ENCODE data around the gene WEE2.
"Not testable (repeated sequence)": the region's sequence is repeated elsewhere in the genome, so short reads cannot be mapped to it uniquely, and the experiment has no call there.

WEE2 gene

GRCh38 chr7:141715018-141715417, 6.9 kb downstream of the WEE2 start:
- ATAC-seq: no peak

- no peak for ATAC-seq
Measured at GRCh38 chr7:141715794-141716689, 7.9 kb downstream of the WEE2 start.

DNA sequence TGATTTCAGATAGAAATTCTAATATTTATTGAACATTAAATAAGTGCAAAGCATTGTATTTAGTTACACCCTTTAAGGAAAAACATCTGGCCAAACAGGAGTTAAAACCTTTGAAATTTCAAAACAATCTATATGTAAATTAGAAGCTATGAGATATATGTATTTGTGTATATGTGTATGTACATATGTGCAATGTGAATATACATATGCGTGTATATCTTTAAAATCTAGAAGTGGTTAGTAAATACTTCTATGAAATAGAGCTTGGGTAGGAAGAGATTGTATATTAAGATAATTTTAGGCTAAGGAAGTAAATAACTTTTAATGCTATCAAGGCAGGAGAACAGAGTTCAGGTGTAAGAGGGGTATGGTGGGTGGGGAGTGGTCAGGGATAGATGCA, 9.3 kb downstream of the WEE2 start:
- no peak for ATAC-seq

DNA sequence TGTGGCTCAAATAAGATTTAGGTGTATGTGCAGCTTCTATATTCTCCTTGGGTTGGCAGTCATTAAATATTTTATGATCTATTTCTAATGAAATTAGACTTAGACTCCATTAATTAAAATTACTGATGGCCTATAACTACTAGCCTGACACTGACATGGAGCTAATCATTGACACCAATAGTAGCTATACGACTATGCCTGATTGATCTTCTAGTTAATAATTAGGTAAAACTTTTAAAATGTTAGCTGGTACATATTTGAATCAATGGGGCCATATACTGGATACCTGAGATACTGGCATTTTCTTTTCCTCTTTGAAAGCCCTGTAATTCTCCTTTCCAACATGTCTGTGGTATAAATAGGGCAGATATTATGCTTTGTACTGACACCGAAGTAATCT, 14.4 kb downstream of the WEE2 start:
- no peak for ATAC-seq

- no peak for ATAC-seq
Measured at GRCh38 chr7:141729020-141729419, 20.9 kb downstream of the WEE2 start.

DNA sequence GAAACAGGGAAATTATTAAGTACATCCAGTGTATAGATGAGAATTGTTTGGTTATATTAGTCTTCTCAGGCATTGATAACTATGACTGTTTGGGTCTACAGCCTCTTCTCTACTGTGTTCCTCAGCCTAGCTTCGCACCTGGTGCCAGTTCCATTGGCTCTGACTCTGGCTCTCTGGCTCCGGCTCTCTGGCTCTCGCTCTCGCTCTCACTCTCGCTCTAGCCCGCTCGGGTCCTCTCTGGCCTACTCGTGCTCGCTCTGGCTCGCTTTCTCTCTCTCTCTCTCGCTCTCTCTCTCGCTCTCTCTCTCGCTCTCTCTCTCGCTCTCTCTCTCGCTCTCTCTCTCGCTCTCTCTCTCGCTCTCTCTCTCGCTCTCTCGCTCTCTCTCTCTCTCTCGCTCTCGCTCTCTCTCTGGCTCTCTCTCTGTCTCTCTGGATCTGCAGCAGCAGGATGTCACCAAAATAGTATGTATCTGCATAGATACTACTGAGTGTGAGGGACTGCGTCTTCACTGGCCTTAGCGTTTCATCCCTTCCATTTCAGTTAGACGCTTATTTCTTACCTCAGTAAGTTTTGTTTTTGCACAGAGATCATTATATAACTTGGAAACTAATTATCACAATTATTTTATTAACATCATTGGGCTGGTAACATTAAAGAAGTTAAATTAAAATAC, 23.5 kb downstream of the WEE2 start:
- no peak for ATAC-seq

GRCh38 chr7:141737118-141737835, 29.1 kb downstream of the WEE2 start:
- ATAC-seq: no peak

DNA sequence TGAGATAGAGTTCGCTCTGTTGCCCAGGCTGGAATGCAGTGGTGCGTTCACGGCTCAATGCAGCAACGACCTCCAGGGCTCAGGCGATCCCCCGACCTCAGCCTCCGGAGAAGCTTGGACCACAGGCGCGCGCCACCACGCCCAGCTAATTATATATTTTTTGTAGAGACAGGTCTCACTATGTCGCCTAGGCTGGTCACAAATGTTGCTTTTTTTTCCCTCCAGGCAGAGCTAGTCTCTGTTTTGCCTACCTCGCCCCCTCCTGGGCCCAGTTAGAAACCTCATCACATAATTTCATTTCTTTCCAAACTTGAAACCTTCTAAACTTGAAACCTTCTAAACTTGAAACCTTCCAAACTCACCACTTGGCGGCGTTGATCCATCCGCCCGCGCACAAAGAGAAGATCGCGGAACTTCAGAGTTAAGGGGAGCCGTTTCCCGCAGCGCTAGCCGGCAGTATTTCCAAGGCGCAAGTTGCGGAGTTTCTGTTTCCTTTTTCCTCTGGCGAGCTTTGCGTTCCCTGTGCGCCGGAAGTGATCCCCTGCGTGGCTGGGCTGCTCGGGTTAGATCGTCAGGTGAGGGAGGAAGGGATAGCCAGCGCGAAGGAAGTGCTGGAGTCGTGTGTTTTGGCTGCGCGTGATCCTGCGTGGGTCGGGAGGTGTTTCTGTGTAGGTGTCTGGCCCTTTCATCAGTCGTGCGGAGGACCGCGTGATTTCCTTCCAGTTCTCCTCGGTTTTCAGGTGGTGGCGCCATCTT, 29.9 kb downstream of the WEE2 start, which contains the start of gene SSBP1:
TSS of gene SSBP1 (plus strand) at position 523 of the 756 bp plus-strand sequence. CDS start 809 bp downstream, outside the sequence.
- peak; percentile 88 for ATAC-seq

GRCh38 chr7:141738592-141739013, 30.4 kb downstream of the WEE2 start:
- peak in 1 of 2 donors; percentile 50 for ATAC-seq

DNA sequence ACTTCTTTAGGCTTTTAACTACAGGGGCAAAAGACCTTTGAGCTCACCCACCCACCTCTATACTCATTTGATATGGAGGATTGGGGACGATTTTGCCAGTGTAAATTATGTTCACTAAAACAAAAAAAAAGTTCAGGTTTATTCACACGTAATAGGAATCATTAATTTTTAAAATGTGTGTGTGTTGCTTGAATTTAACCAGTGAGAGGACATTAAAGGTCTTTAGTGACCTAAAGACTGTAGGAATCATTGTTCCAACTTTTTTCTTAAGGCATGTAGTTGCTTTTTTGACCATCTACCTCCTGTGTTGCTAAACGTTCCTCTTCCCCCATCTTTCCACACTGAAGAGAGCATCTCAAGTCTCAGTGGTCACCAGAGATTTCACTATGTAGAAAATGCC, 31.1 kb downstream of the WEE2 start:
- ATAC-seq: no peak

GRCh38 chr7:141742229-141742628, 34.1 kb downstream of the WEE2 start:
- ATAC-seq: no peak

DNA sequence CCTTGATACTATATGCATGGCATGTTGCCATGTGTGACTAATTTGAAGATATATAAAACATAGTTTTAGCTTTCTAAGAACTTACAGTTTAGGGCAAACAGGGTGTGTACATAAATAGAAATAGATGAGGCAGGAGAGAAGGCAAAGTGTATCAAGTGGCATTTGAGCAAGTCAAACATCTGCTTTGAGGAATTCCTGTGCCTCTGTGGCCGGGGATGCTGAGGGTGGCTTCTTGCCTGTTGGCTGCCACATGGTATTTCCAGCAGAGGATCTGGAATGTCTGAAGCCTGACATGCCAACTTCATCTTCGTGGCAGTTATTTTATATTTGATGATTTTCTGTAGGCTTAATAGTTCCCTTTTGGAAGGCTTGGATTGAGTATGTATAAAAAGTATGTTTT, 36.0 kb downstream of the WEE2 start:
- ATAC-seq: no peak

DNA sequence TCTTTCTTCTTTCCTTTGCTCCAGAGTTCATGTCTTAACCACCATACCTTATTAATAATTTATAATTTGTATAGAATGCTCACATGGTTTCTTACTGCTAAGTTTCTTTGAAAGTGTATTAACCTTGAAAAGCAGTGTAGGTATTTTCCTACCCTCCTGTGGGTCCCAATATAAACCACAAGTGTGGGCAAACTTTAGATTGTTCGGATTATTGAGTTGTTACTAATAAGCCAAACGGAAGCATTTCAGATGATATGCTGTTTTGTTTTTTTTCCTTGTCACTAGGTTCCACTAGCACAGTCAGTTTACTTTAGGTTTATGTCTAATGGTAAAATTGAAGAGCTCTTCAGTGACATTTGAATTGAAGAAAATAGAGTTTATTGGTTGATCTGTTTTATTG, 40.2 kb downstream of the WEE2 start:
- ATAC-seq: no peak

- not testable (repeated sequence) for ATAC-seq
Measured at GRCh38 chr7:141751904-141752303, 43.8 kb downstream of the WEE2 start.

DNA sequence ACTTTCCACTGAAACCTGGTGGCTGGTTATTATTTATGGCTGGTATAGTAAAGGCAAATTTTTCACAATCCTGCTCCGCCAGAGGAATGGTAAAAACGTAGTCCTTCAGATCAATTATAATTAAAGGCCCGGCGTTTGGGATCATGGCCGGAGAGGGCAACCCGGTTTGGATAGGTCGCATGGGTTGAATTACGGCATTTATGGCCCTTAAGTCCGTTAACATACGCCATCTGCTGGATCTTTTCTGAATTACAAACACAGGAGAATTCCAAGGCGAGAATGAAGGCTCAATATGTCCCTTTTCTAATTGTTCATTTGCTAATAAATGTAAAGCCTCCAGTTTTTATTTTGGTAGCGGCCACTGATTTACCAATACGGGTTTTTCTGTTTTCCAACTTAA, 44.5 kb downstream of the WEE2 start:
- no peak for ATAC-seq

- ATAC-seq: no peak
Measured at GRCh38 chr7:141754939-141755338, 46.8 kb downstream of the WEE2 start.

- ATAC-seq: no peak
Measured at GRCh38 chr7:141763797-141764196, 55.6 kb downstream of the WEE2 start, which contains the start of gene TAS2R3. Gene TAS2R3 (plus strand): TSS chr7:141764097. CDS start chr7:141764159, 62 bp downstream.

DNA sequence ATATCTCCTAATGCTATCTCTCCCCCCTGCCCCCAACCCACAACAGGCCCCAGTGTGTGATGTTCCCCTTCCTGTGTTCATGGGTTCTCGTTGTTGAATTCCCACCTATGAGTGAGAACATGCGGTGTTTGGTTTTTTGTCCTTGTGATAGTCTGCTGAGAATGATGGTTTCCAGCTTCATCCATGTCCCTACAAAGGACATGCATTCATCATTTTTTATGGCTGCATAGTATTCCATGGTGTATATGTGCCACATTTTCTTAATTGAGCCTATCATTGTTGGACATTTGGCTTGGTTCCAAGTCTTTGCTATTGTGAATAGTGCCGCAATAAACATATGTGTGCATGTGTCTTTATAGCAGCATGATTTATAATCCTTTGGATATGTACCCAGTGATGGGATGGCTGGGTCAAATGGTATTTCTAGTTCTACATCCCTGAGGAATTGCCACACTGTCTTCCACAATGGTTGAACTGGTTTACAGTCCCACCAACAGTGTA, 62.0 kb downstream of the WEE2 start:
- not testable (repeated sequence) for ATAC-seq

DNA sequence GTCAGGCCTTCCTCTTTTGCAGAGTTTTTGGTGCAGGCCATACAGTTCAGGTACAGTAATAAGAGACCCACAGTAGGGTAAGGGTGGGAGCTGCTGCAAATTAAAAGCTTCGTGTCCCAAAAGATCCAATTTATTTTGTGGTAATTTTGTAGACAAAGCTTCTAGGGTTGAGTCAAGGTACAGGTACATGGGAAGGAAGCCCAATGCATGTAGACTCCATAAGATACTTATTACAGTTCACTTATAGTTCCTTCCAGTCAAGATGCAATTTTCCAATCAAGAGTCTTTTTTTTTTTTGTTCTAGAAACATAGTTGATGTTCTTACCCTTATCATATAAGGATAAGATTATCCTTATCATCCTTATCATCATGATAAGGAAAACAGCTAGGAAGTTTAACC, 68.2 kb downstream of the WEE2 start, which contains the start of gene TAS2R4:
TSS of gene TAS2R4 (plus strand) at position 301 of the 400 bp plus-strand sequence. CDS start 1,815 bp downstream, outside the sequence.
- ATAC-seq: no peak

Data from activated CD4-positive, CD25-positive, alpha-beta regulatory T cell treated with anti-CD3 and anti-CD28 coated beads, Interleukin-2, amount 50 U/mL, for 24 hours (primary cell).